Smooth muscle cell (in vitro differentiated cells): ENCODE measurements around the gene CCDC194. TPM values are rescaled to one million over a fixed set of nuclear protein-coding genes. Genes with fewer than 3 reads are reported as not detected.
A peak's percentile ranks its signal among the peaks of the same experiment; 100 is the strongest.

Experiments used
- DNase-seq: peaks from one replicate; lab custom pipeline; 2025; ENCODE audit not compliant: unreplicated experiment; lab: John Stamatoyannopoulos, UW
- H2AFZ ChIP-seq: fragments of 200-600 bp; sonication (generic); 2 replicates; pipeline ENCODE4 v1.6.0; 2016; ENCODE audit warnings: antibody characterized with exemption, low read depth, mild to moderate bottlenecking
- H3F3A ChIP-seq: fragments of 200-600 bp; sonication (generic); 2 replicates; pipeline ENCODE4 v1.6.0; 2017; ENCODE audit warnings: antibody characterized with exemption, low read depth
- H3K27ac ChIP-seq: fragments of 200-600 bp; sonication (generic); 2 replicates; pipeline ENCODE4 v1.5.1; 2016; ENCODE audit warnings: low read depth, mild to moderate bottlenecking
- H3K27me3 ChIP-seq: fragments of 200-600 bp; sonication (generic); 2 replicates; pipeline ENCODE4 v1.6.1; 2016; ENCODE audit warnings: low read depth, mild to moderate bottlenecking
- H3K36me3 ChIP-seq: fragments of 200-600 bp; sonication (generic); 2 replicates; pipeline ENCODE4 v1.5.1; 2016; ENCODE audit warnings: low read depth
- H3K4me1 ChIP-seq: fragments of 200-600 bp; sonication (generic); 2 replicates; pipeline ENCODE4 v1.5.1; 2016; ENCODE audit warnings: low read depth
- H3K4me2 ChIP-seq: fragments of 200-600 bp; sonication (generic); 2 replicates; pipeline ENCODE4 v1.6.0; 2016; ENCODE audit warnings: mild to moderate bottlenecking
- H3K4me3 ChIP-seq: fragments of 200-600 bp; sonication (generic); 2 replicates; pipeline ENCODE4 v1.5.1; 2016; ENCODE audit warnings: mild to moderate bottlenecking
- H3K79me2 ChIP-seq: fragments of 200-600 bp; sonication (generic); 2 replicates; pipeline ENCODE4 v1.6.0; 2016; ENCODE audit warnings: low read depth, mild to moderate bottlenecking
- H3K9ac ChIP-seq: fragments of 200-600 bp; sonication (generic); 2 replicates; pipeline ENCODE4 v1.6.0; 2016; ENCODE audit warnings: low read depth
- H3K9me3 ChIP-seq: fragments of 200-600 bp; sonication (generic); replicated peaks from 2 replicates; pipeline ENCODE4 v1.5.1; 2016; ENCODE audit warnings: low read depth
- H4K20me1 ChIP-seq: fragments of 200-600 bp; sonication (generic); 2 replicates; pipeline ENCODE4 v1.6.0; 2016; ENCODE audit warnings: low read depth
- CTCF ChIP-seq: fragments of 200-600 bp; sonication (generic); IDR thresholded peaks from 2 replicates; pipeline ENCODE4 v1.5.1; 2017; ENCODE audit warnings: borderline replicate concordance, mild to moderate bottlenecking, antibody characterized with exemption; ENCODE audit not compliant: insufficient read depth, poor library complexity, severe bottlenecking
- WGBS: methylation state at CpG from one replicate; pipeline ENCODE4 v1.1.7; 2016; ENCODE audit warnings: low lambda C conversion rate; 5-methylcytosine and 5-hydroxymethylcytosine counted together
- polyA plus RNA-seq: library from polyadenylated mRNA; unstranded; fragments of >200 nt; fragmentation: Nextera tagmentation; extraction: Ambion mirVana; gene quantifications from 2 replicates; pipeline ENCODE4 v1.2.1, GENCODE V29; 2016
- total RNA-seq: library from RNA; depleted of rRNA; stranded (reverse); fragments of >200 nt; gene quantifications from 2 replicates; pipeline ENCODE4 v1.2.3, GENCODE V29; 2014

Gene CCDC194
- total and polyA plus RNA-seq, 2 experiments from 2014 or later: not detected

GRCh38 chr19:17348700-17349099 is 45.3 kb downstream of the CCDC194 start:
- peaks cover 5% of the 10 kb centered on the region for H3K4me1 ChIP-seq
- H4K20me1 ChIP-seq: no peaks in the 10 kb centered on the region
- H2AFZ ChIP-seq: peak overlapping the region; percentile 69
- no peak overlapping the region for H3K4me3 ChIP-seq
- H3K27ac ChIP-seq: no peak overlapping the region
- H3K36me3 ChIP-seq: no peaks in the 10 kb centered on the region
- WGBS: 5% methylated on average over 12 of the region's 12 CpGs
- H3K27me3 ChIP-seq: no peaks in the 10 kb centered on the region
- no peaks in the 10 kb centered on the region for H3K9me3 ChIP-seq
- peak overlapping the region; percentile 42 for H3K4me2 ChIP-seq
- H3F3A ChIP-seq: no peaks in the 10 kb centered on the region
- no peak overlapping the region for H3K9ac ChIP-seq
- H3K79me2 ChIP-seq: no peaks in the 10 kb centered on the region
- TF ChIP-seq CTCF: no peak
- peak; percentile 7 for DNase-seq

GRCh38 chr19:17347877-17348276 is 46.1 kb downstream of the CCDC194 start:
- Histone ChIP-seq H4K20me1 (no peaks in the 10 kb centered on the region), H3K27me3 (no peaks in the 10 kb centered on the region), H3K4me2 (no peak overlapping the region), H2AFZ (no peak overlapping the region), H3K27ac (no peak overlapping the region), H3K9me3 (no peaks in the 10 kb centered on the region), H3K79me2 (no peaks in the 10 kb centered on the region), H3K36me3 (no peaks in the 10 kb centered on the region), H3K4me1 (peaks cover 5% of the 10 kb centered on the region), H3K4me3 (no peak overlapping the region), H3K9ac (no peak overlapping the region), H3F3A (no peaks in the 10 kb centered on the region)
- no peak for DNase-seq
- no peak for TF ChIP-seq CTCF
- WGBS: 98% methylated on average over 2 of the region's 2 CpGs

GRCh38 chr19:17347361-17347760 is 46.6 kb downstream of the CCDC194 start:
- no peak overlapping the region for H2AFZ ChIP-seq
- 56% methylated on average over 6 of the region's 6 CpGs for WGBS
- no peak overlapping the region for H3K4me2 ChIP-seq
- no peak for TF ChIP-seq CTCF
- H3K4me1 ChIP-seq: peaks cover 5% of the 10 kb centered on the region
- H3K9ac ChIP-seq: no peak overlapping the region
- no peaks in the 10 kb centered on the region for H3K27me3 ChIP-seq
- no peaks in the 10 kb centered on the region for H3K9me3 ChIP-seq
- no peaks in the 10 kb centered on the region for H3F3A ChIP-seq
- H3K79me2 ChIP-seq: no peaks in the 10 kb centered on the region
- no peak overlapping the region for H3K27ac ChIP-seq
- no peak overlapping the region for H3K4me3 ChIP-seq
- no peaks in the 10 kb centered on the region for H3K36me3 ChIP-seq
- no peaks in the 10 kb centered on the region for H4K20me1 ChIP-seq
- DNase-seq: no peak

DNA sequence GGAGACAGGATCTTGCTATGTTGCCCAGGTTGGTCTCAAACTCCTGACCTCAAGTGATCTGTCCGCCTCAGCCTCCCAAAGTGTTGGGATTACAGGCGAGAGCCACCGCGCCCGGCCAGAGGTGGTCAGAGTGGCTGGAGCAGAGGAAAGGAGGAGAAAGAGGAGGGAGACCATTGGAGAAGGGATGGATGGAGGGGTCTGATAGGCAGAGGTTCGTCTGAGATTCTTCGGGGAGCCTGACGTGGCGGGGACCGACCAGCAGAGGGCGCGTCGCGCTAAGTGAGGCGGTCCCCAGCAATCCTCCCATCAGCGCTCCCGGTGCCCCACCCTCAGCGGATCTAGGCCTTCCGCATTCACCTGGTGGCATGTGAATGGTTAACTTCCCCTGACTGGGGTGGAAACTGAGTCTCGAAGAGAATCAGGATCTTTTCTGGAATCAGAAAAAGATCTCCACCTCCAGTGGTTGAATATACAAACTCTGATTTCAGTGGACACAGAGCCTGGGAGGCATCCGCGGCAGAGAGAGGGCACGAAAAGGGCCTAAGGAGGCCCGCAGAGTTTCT is 47.8 kb downstream of the CCDC194 start:
- H3K27ac ChIP-seq: no peak overlapping the region
- H3F3A ChIP-seq: no peaks in the 10 kb centered on the region
- WGBS: 23% methylated on average over 22 of the region's 24 CpGs
- no peaks in the 10 kb centered on the region for H3K27me3 ChIP-seq
- DNase-seq: peak; percentile 38
- TF ChIP-seq CTCF: peak; percentile 90
- peak overlapping the region; percentile 3 for H3K4me2 ChIP-seq
- no peaks in the 10 kb centered on the region for H3K9me3 ChIP-seq
- no peaks in the 10 kb centered on the region for H3K36me3 ChIP-seq
- no peaks in the 10 kb centered on the region for H4K20me1 ChIP-seq
- H3K4me3 ChIP-seq: no peak overlapping the region
- H3K9ac ChIP-seq: no peak overlapping the region
- H2AFZ ChIP-seq: no peak overlapping the region
- H3K4me1 ChIP-seq: peaks cover 5% of the 10 kb centered on the region
- no peaks in the 10 kb centered on the region for H3K79me2 ChIP-seq
